ENCODE results near the gene APOC3. TPM values are rescaled to one million over a fixed set of nuclear protein-coding genes. Genes with fewer than 3 reads are reported as not detected.

APOC3 gene
- total and polyA plus RNA-seq, 9 of the 15 experiments (the other 6 are each of a cell fraction or from before 2014, with no cell fraction given): 1.1 TPM; not detected in 8

- TF ChIP-seq VEZF1 (CRISPR knock-in tag; IDR thresholded peaks at IDR 0.05) (peak; percentile 34; the same call in 1 of the 2 replicates), USF2 (CRISPR knock-in tag; IDR thresholded peaks at IDR 0.05) (no peak), ZNF134 (CRISPR knock-in tag; conservative IDR thresholded peaks at IDR 0.05) (no peak), MNT (conservative IDR thresholded peaks at IDR 0.05) (peak; percentile 83 to 92), ASH1L (IDR thresholded peaks at IDR 0.05; ENCODE audit: borderline replicate concordance, low read depth, partially characterized antibody) (no peak), ZNF639 (CRISPR knock-in tag; conservative IDR thresholded peaks at IDR 0.05 in 1 of 2, IDR thresholded peaks at IDR 0.05 in 1 of 2) (no peak), NFRKB (IDR thresholded peaks at IDR 0.05; ENCODE audit: low read depth) (0 out of 2 replicates have a peak, but pooled peaks have one; percentile 19), KLF1 (tag; IDR thresholded peaks at IDR 0.05) (no peak), ZFP1 (CRISPR knock-in tag; IDR thresholded peaks at IDR 0.05) (no peak), PHB2 (IDR thresholded peaks at IDR 0.05; ENCODE audit: low read depth) (no peak), GABPB1 (CRISPR knock-in tag; IDR thresholded peaks at IDR 0.05) (peak; percentile 94), RBBP5 (IDR thresholded peaks at IDR 0.05; ENCODE audit: borderline replicate concordance, insufficient read depth, low read length, poor library complexity, severe bottlenecking) (peak; percentile 74), NKRF (IDR thresholded peaks at IDR 0.05; ENCODE audit: borderline replicate concordance) (peak; percentile 91), RFX1 (IDR thresholded peaks at IDR 0.05) (peak; percentile 32; the same call in 1 of the 2 replicates), NBN (IDR thresholded peaks at IDR 0.05; ENCODE audit: low read depth) (peak; percentile 76; the same call in 1 of the 2 replicates), MTA2 (IDR thresholded peaks at IDR 0.05; ENCODE audit: low read depth) (no peak)
These were observed 41.8 kb upstream of the APOC3 start, which contains the start of gene ZPR1 (continued) for GRCh38 chr11:116787786-116788486.

Data from K562 (cell line).